Measurements from ENCODE around the gene STAC3. TPM values are rescaled to one million over a fixed set of nuclear protein-coding genes. Genes with fewer than 3 reads are reported as not detected.

The STAC3 gene
- total RNA-seq, 1 donor from 2014 or later: not detected

GRCh38 chr12:57195186-57195585, 55.8 kb downstream of the STAC3 start:
- no peak for DNase-seq (ENCODE audit: low spot score)

DNA sequence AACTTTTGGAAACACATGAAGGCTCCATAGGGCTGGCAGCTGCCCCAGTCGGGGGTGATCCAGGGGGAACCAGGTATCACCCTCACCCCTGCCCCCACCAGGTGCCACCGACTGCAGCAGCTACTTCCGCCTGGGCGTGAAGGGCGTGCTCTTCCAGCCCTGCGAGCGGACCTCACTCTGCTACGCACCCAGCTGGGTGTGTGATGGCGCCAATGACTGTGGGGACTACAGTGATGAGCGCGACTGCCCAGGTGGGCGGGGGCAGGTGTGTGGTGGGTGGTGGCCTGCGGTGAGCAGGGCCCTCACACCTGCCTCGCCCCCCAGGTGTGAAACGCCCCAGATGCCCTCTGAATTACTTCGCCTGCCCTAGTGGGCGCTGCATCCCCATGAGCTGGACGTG, 56.7 kb downstream of the STAC3 start:
- DNase-seq (ENCODE audit: low spot score): no peak

GRCh38 chr12:57193706-57194245, 57.2 kb downstream of the STAC3 start:
- no peak for DNase-seq (ENCODE audit: low spot score)

Other genes starting within 250 kb of the STAC3 start
- gene ZBTB39, start 244.6 kb downstream of the STAC3 start, total RNA-seq (ENCODE audit: insufficient read depth, low replicate concordance): 6.7 TPM
- gene TAC3, start 234.7 kb downstream of the STAC3 start, total RNA-seq (ENCODE audit: insufficient read depth, low replicate concordance): 6.5 TPM
- 5.8 TPM for gene MYO1A, start 201.1 kb downstream of the STAC3 start, total RNA-seq (ENCODE audit: insufficient read depth, low replicate concordance)
- 7.5 TPM for gene NEMP1, start 172.4 kb downstream of the STAC3 start, total RNA-seq (ENCODE audit: insufficient read depth, low replicate concordance)
- gene NAB2, start 162.1 kb downstream of the STAC3 start, total RNA-seq (ENCODE audit: insufficient read depth, low replicate concordance): 27.9 TPM
- 83.8 TPM for gene STAT6, start 139.8 kb downstream of the STAC3 start, total RNA-seq (ENCODE audit: insufficient read depth, low replicate concordance)
- gene LRP1, start 122.7 kb downstream of the STAC3 start, total RNA-seq (ENCODE audit: insufficient read depth, low replicate concordance): 277 TPM
- 1.2 TPM for gene LRP1-AS, start 103.6 kb downstream of the STAC3 start, total RNA-seq (ENCODE audit: insufficient read depth, low replicate concordance)
- not detected for gene NXPH4, start 34.4 kb downstream of the STAC3 start, total RNA-seq (ENCODE audit: insufficient read depth, low replicate concordance)
- 156 TPM for gene SHMT2, start 21.5 kb downstream of the STAC3 start, total RNA-seq (ENCODE audit: insufficient read depth, low replicate concordance)
- 3.9 TPM for gene R3HDM2, start 179.9 kb upstream of the STAC3 start, total RNA-seq (ENCODE audit: insufficient read depth, low replicate concordance)
- not detected for gene INHBC, start 183.6 kb upstream of the STAC3 start, total RNA-seq (ENCODE audit: insufficient read depth, low replicate concordance)
- gene INHBE, start 204.1 kb upstream of the STAC3 start, total RNA-seq (ENCODE audit: insufficient read depth, low replicate concordance): 1.4 TPM
- 3.6 TPM for gene GLI1, start 208.6 kb upstream of the STAC3 start, total RNA-seq (ENCODE audit: insufficient read depth, low replicate concordance)
- 6.7 TPM for gene ARHGAP9, start 228.7 kb upstream of the STAC3 start, total RNA-seq (ENCODE audit: insufficient read depth, low replicate concordance)
- gene MARS1, start 236.9 kb upstream of the STAC3 start, total RNA-seq (ENCODE audit: insufficient read depth, low replicate concordance): 41.7 TPM